Heart left ventricle (tissue), 16 donors: Measurements from ENCODE around the gene NKAIN4. TPM values are rescaled to one million over a fixed set of nuclear protein-coding genes. Genes with fewer than 3 reads are reported as not detected.
"Not testable (repeated sequence)": the region's sequence is repeated elsewhere in the genome, so short reads cannot be mapped to it uniquely, and the experiment has no call there.

Experiments used
- ATAC-seq, 4 donors: fragments of 200-7000 bp; cut with Tn5 transposase; one replicate each; pipeline ENCODE4 v1.9.1; 2020 to 2022; ENCODE audit warnings: moderate library complexity in 4 of 4, mild to moderate bottlenecking in 3 of 4, moderate number of reproducible peaks in 1 of 4
- DNase-seq, 5 donors: peaks; one replicate each; pipeline ENCODE4 v3.0.0-alpha.2; 2020
- H3K27ac ChIP-seq, 12 donors: fragments of 200-600 bp; sonication (generic) in 4 of 12; one replicate each; pipeline versions ENCODE4 v1.5.0 to v1.8.0; 2016 to 2022; ENCODE audit warnings: mild to moderate bottlenecking in 2 of 12
- H3K27me3 ChIP-seq, 9 donors: fragments of 200-600 bp; sonication (generic) in 2 of 9; one replicate each; pipeline versions ENCODE4 v1.5.1 to v1.8.0; 2016 to 2022; ENCODE audit warnings: mild to moderate bottlenecking in 3 of 9
- H3K36me3 ChIP-seq, 9 donors: fragments of 200-600 bp; sonication (generic) in 2 of 9; one replicate each; pipeline versions ENCODE4 v1.5.0 to v1.8.0; 2018 to 2022; ENCODE audit warnings: mild to moderate bottlenecking in 2 of 9
- H3K4me1 ChIP-seq, 12 donors: fragments of 200-600 bp; sonication (generic) in 4 of 12; one replicate each; pipeline versions ENCODE4 v1.5.0 to v1.8.0; 2016 to 2022; ENCODE audit warnings: mild to moderate bottlenecking in 3 of 12
- H3K4me3 ChIP-seq, 12 donors: fragments of 200-600 bp; sonication (generic) in 4 of 12; one replicate each; pipeline versions ENCODE4 v1.5.0 to v1.8.0; 2017 to 2022; ENCODE audit warnings: mild to moderate bottlenecking in 9 of 12, moderate library complexity in 4 of 12
- H3K9me3 ChIP-seq, 12 donors: fragments of 200-600 bp; sonication (generic) in 4 of 12; one replicate each; pipeline versions ENCODE4 v1.5.0 to v1.8.0; 2016 to 2022; ENCODE audit warnings: mild to moderate bottlenecking in 1 of 12
- CTCF ChIP-seq, 12 donors: fragments of 200-600 bp; sonication (generic) in 4 of 12; IDR thresholded peaks; one replicate each; pipeline versions ENCODE4 v1.5.0 to v1.8.0; 2018 to 2022; ENCODE audit warnings: antibody characterized with exemption in 12 of 12, mild to moderate bottlenecking in 5 of 12
- POLR2A ChIP-seq, 2 donors: fragments of 450-650 bp; IDR thresholded peaks; one replicate each; pipeline ENCODE4 v1.6.1; 2017; ENCODE audit warnings: antibody characterized with exemption in 2 of 2, mild to moderate bottlenecking in 2 of 2, moderate library complexity in 2 of 2
- WGBS, 4 donors: extraction: QIAGEN DNeasy Blood & Tissue Kit in 2 of 4; methylation state at CpG; one replicate each; pipeline versions ENCODE4 v1.1.5 to v1.1.7; 2013 to 2018; 5-methylcytosine and 5-hydroxymethylcytosine counted together
- intact Hi-C, 10 donors: fragments of 100-400 bp; cut with DNase I; formaldehyde crosslinking; loops; one replicate each; pipeline versions ENCODE4 v1.11.1 to v1.14.2; 2022
- polyA plus RNA-seq, 2 donors: library from polyadenylated mRNA; stranded (reverse); fragments of 200-250 nt; gene quantifications; one replicate each; pipeline ENCODE4 v1.2.3, GENCODE V29; 2013
- total RNA-seq, 9 donors: library from RNA; depleted of rRNA in 2 of 9; stranded (reverse); fragments of >200 nt in 2 of 9; fragmentation: NEBNext Ultra II Directional in 3 of 9; extraction: Animal tissue kit (Norgen Biotek cat#: 25700) in 3 of 9; gene quantifications; one replicate each; pipeline versions ENCODE4 v1.1.0 to v1.2.4, GENCODE V29; 2016 to 2023
- donor health status: ischemic (EF 13 %, LVEDD 7.1; RV severe dilation, severe dysfunction).
- donor health status: healthy with polysubstance abuse.
- donor health status: DM: no; HTN: yes; CAD: no.
- donor health status: DM: no; HTN: no; CAD: no.
- donor health status: ischemic (EF 25% LVEDD 6.9; RV normal size, moderate dysfunction).
- donor health status: ischemic (EF 25% LVEDD 5.7; RV mildly dilated, moderate dysfunction).
- donor health status: healthy.
- donor health status: DM: yes; HTN: yes; CAD: no.
- donor health status: ischemic (EF 35%, LVEDD 5.7; RV mildly dilated, moderate dysfunction).
- donor health status: nonischemic (EF 11% LVEDD 7.7; RV severe dilation, severe dysfunction).
- donor health status: DM: yes; HTN: yes; CAD: no.
- donor health status: PGD.
- donor health status: ischemic (EF 29% LVEDD 5.4; RV normal size, mild dysfunction).
- donor health status: nonischemic (EF 23%, LVEDD 6.1; RV moderate dilation, normal function).

The NKAIN4 gene
- total and polyA plus RNA-seq, 11 donors, result not detected

GRCh38 chr20:63252284-63252711 lies 2.0 kb downstream of the NKAIN4 start:
- no peaks in the 10 kb centered on the region for H3K9me3 ChIP-seq
- DNase-seq, result no peak
- ATAC-seq, result no peak
- no peak overlapping the region for H3K4me3 ChIP-seq
- H3K36me3 ChIP-seq, result no peaks in the 10 kb centered on the region
- peaks cover 0 to 21% (median 4%) of the 10 kb centered on the region in 12 donors for H3K4me1 ChIP-seq
- TF ChIP-seq POLR2A (IDR thresholded peaks at IDR 0.05) (no peak), CTCF (IDR thresholded peaks at IDR 0.05) (no peak)
- 60 to 68% (median 63%) methylated on average over 5 to 8 of the region's 8 CpGs for WGBS, 4 donors
- peaks cover 34 to 88% (median 68%) of the 10 kb centered on the region in 9 donors for H3K27me3 ChIP-seq
- no peak overlapping the region for H3K27ac ChIP-seq
- intact Hi-C loops, result loop anchor here in 1 of 10 donors (5.0 kb wide), 1 partner anchor 195 kb away; no protein-coding TSS in a partner anchor

DNA sequence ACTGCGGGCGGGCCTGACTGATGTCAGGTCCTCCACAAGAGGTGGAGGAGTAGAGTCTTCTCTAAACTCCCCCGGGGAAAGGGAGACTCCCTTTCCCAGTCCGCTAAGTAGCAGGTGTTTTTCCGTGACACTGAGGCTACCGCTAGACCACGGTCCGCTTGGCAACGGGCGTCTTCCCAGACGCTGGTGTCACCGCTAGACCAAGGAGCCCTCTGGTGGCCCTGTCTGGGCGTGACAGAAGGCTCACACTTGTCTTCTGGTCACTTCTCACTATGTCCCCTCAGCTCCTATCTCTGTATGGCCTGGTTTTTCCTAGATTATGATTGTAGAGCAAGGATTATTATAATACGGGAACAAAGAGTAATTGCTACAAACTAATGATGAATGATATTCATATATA lies 2.9 kb downstream of the NKAIN4 start:
- intact Hi-C loops, result loop anchor here in 1 of 10 donors (5.0 kb wide), 1 partner anchor 194 kb away; no protein-coding TSS in a partner anchor
- peak in 2 of 12 donors; percentile 7 to 15 for TF ChIP-seq CTCF (IDR thresholded peaks at IDR 0.05)
- not testable (repeated sequence) for H3K36me3 ChIP-seq, ATAC-seq, DNase-seq, H3K9me3 ChIP-seq, H3K4me3 ChIP-seq, H3K27ac ChIP-seq
- Histone ChIP-seq H3K4me1 (peaks cover 0 to 21% (median 4%) of the 10 kb centered on the region in 12 donors), H3K27me3 (peaks cover 37 to 93% (median 70%) of the 10 kb centered on the region in 9 donors)
- WGBS, 4 donors, result 30 to 41% (median 35%) methylated on average over 12 to 14 of the region's 14 CpGs

- peaks cover 31 to 81% (median 59%) of the 10 kb centered on the region in 9 donors for H3K27me3 ChIP-seq
- ATAC-seq (no peak), DNase-seq (no peak)
- intact Hi-C loops, result loop anchor here in 1 of 10 donors (5.0 kb wide), 1 partner anchor 193 kb away; no protein-coding TSS in a partner anchor
- 79 to 98% (median 91%) methylated on average over 7 to 15 of the region's 15 CpGs for WGBS, 4 donors
- no peak for TF ChIP-seq CTCF (IDR thresholded peaks at IDR 0.05)
- no peak for TF ChIP-seq POLR2A (IDR thresholded peaks at IDR 0.05)
- no peaks in the 10 kb centered on the region for H3K9me3 ChIP-seq
- no peak overlapping the region for H3K4me3 ChIP-seq
- no peak overlapping the region for H3K27ac ChIP-seq
- H3K36me3 ChIP-seq, result no peaks in the 10 kb centered on the region
- H3K4me1 ChIP-seq, result peaks cover 0 to 21% (median 4%) of the 10 kb centered on the region in 12 donors
Measured at GRCh38 chr20:63249891-63250290, 4.4 kb downstream of the NKAIN4 start.

DNA sequence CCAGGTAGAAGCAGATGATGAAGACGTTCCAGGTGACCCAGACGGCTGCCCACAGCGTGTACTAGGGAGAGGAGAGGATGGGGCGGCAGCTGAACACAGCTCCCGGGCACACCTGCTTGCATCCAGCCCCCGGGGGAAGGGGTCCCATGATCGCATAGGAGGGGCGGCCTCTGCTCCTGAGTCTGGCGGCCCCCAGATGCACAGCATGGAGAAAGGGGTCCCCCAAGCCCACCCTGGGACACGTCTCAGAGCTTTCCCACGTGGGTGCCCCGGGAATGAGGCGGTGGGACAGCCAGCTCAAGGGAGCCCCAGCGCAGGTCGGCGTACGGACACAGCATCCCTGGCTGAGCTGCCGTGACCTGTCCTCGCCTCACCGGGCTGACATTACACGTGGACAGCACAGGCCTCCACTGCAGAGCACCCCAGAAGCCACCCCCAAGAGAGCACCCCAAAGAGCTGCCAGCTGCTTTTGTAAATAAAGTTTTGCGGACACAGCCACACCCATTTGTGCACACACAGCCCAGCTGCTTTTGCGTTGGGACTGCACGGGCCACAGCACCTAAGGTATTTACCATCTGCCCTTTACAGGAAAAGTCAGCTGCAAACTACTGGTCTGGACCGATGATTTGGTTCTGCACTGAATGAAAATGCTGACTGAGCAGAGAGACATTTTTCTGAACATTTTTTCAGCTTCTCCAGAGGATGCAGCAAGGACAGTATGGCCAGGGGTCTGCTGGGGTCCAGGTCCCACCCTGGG lies 5.2 kb downstream of the NKAIN4 start:
- intact Hi-C loops, result no loop called here
- H3K9me3 ChIP-seq, result no peaks in the 10 kb centered on the region
- no peaks in the 10 kb centered on the region for H3K36me3 ChIP-seq
- H3K4me1 ChIP-seq, result peaks cover 0 to 12% (median 2%) of the 10 kb centered on the region in 12 donors
- H3K27ac ChIP-seq, result no peak overlapping the region
- peaks cover 26 to 76% (median 50%) of the 10 kb centered on the region in 9 donors for H3K27me3 ChIP-seq
- ATAC-seq (no peak), DNase-seq (peak in 1 of 5 donors; percentile 51)
- TF ChIP-seq CTCF (IDR thresholded peaks at IDR 0.05), result no peak
- no peak for TF ChIP-seq POLR2A (IDR thresholded peaks at IDR 0.05)
- no peak overlapping the region for H3K4me3 ChIP-seq
- 67 to 79% (median 74%) methylated on average over 11 to 25 of the region's 25 CpGs for WGBS, 4 donors
